Measurements from ENCODE around the gene RNASE2.

DNA sequence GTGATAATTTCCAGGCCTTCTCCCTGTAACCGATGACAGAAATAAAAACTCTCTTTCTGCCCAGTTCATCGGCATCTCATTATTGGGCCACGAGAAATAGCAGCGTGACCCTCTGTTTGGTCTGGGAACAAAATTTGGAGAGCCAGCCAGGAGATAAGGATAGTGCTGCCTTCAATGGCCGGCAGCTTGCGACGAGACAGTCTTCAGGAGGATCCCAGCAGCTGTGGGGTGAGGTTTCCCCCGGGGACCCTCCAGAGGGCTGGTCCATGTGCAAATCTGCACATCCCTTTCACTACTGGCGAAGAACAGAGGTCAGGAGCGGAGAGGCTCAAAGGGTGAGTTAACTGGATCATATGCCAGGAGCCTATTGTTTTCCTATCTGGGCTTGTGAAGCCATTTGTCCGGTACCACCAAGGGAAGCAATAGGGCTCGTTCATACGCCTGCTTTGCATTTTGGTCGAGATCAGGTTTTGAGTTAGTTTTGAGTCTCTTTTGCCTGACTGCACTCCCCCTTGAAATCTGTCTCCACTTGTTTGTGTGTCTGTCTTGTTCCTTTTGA is 48.6 kb downstream of the RNASE2 start:
- TF ChIP-seq, protein P1, sequence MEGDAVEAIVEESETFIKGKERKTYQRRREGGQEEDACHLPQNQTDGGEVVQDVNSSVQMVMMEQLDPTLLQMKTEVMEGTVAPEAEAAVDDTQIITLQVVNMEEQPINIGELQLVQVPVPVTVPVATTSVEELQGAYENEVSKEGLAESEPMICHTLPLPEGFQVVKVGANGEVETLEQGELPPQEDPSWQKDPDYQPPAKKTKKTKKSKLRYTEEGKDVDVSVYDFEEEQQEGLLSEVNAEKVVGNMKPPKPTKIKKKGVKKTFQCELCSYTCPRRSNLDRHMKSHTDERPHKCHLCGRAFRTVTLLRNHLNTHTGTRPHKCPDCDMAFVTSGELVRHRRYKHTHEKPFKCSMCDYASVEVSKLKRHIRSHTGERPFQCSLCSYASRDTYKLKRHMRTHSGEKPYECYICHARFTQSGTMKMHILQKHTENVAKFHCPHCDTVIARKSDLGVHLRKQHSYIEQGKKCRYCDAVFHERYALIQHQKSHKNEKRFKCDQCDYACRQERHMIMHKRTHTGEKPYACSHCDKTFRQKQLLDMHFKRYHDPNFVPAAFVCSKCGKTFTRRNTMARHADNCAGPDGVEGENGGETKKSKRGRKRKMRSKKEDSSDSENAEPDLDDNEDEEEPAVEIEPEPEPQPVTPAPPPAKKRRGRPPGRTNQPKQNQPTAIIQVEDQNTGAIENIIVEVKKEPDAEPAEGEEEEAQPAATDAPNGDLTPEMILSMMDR (IDR thresholded peaks at IDR 0.05), result no peak
- no peak for TF ChIP-seq POLR2AphosphoS5 (IDR thresholded peaks at IDR 0.05)

Measured in stomach (tissue), 4 donors.